ENCODE measurements around the gene TTC34. TPM values are rescaled to one million over a fixed set of nuclear protein-coding genes. Genes with fewer than 3 reads are reported as not detected.

The TTC34 gene
- polyA plus RNA-seq, 1 experiment, result 0.11 TPM

GRCh38 chr1:2588661-2589430 lies 212.6 kb downstream of the TTC34 start:
- no peak for DNase-seq (ENCODE audit: low read depth)
- H3K4me3 ChIP-seq (ENCODE audit: low read depth, low read length), result no peak overlapping the region
- CTCF ChIA-PET, result no interaction called here
- no peak for TF ChIP-seq CTCF (IDR thresholded peaks at IDR 0.05; ENCODE audit: insufficient read depth, low read depth, low read length)
- peaks cover 2% of the 10 kb centered on the region; the same call in 1 of the 2 replicates for H3K36me3 ChIP-seq (ENCODE audit: control insufficient read depth, insufficient read depth, low read length)
- POLR2A ChIA-PET, result no interaction called here
- no peaks in the 10 kb centered on the region for H3K27me3 ChIP-seq (ENCODE audit: control insufficient read depth, insufficient read depth, low read length)

- TF ChIP-seq CTCF (IDR thresholded peaks at IDR 0.05; ENCODE audit: insufficient read depth, low read depth, low read length), result no peak
- peak overlapping the region; percentile 76 for H3K4me3 ChIP-seq (ENCODE audit: low read depth, low read length)
- H3K27me3 ChIP-seq (ENCODE audit: control insufficient read depth, insufficient read depth, low read length), result no peaks in the 10 kb centered on the region
- ChIA-PET POLR2A (no interaction called here), CTCF (no interaction called here)
- peaks cover 2% of the 10 kb centered on the region; the same call in 1 of the 2 replicates for H3K36me3 ChIP-seq (ENCODE audit: control insufficient read depth, insufficient read depth, low read length)
- no peak for DNase-seq (ENCODE audit: low read depth)
These were observed 213.5 kb downstream of the TTC34 start for GRCh38 chr1:2587860-2588571.

- H3K4me3 ChIP-seq (ENCODE audit: low read depth, low read length), result peak overlapping the region; percentile 76
- H3K27me3 ChIP-seq (ENCODE audit: control insufficient read depth, insufficient read depth, low read length), result no peaks in the 10 kb centered on the region
- no peak for TF ChIP-seq CTCF (IDR thresholded peaks at IDR 0.05; ENCODE audit: insufficient read depth, low read depth, low read length)
- ChIA-PET CTCF (no interaction called here), POLR2A (no interaction called here)
- H3K36me3 ChIP-seq (ENCODE audit: control insufficient read depth, insufficient read depth, low read length), result peaks cover 2% of the 10 kb centered on the region; the same call in 1 of the 2 replicates
- DNase-seq (ENCODE audit: low read depth), result no peak
These were observed 214.2 kb downstream of the TTC34 start for GRCh38 chr1:2587071-2587859.

GRCh38 chr1:2586154-2587070 lies 215.1 kb downstream of the TTC34 start, which contains the start of gene PRXL2B:
TSS of gene PRXL2B (plus strand) at chr1:2586777. CDS start at chr1:2586886, 109 bp downstream.
- H3K4me3 ChIP-seq (ENCODE audit: low read depth, low read length), result peak within 1 kb of the TSS; percentile 76
- peaks cover 2% of the 10 kb centered on the region; the same call in 1 of the 2 replicates for H3K36me3 ChIP-seq (ENCODE audit: control insufficient read depth, insufficient read depth, low read length)
- no peak for TF ChIP-seq CTCF (IDR thresholded peaks at IDR 0.05; ENCODE audit: insufficient read depth, low read depth, low read length)
- POLR2A ChIA-PET, result interaction anchor here (0.6 to 0.7 kb wide), 2 partner anchors 60 to 392 kb away, joined by 4 read pairs; partner anchors contain the start of genes FAAP20 and PANK4
- H3K27me3 ChIP-seq (ENCODE audit: control insufficient read depth, insufficient read depth, low read length), result no peaks in the 10 kb centered on the region
- DNase-seq (ENCODE audit: low read depth), result peak; percentile 93
- CTCF ChIA-PET, result interaction anchor here (0.7 to 1.1 kb wide), 3 partner anchors 21 to 454 kb away, joined by 3 read pairs; no protein-coding TSS in a partner anchor

Other genes starting within 250 kb of the TTC34 start
- gene TNFRSF14, start 245.3 kb downstream of the TTC34 start, polyA plus RNA-seq (2011; rRNA removed), result 11.8 and 19.3 TPM in 2 replicates
- 9.8 and 16.1 TPM in 2 replicates for gene PRXL2B, start 214.9 kb downstream of the TTC34 start, polyA plus RNA-seq (2011; rRNA removed)
- 0.17 TPM in 1 of 2 replicates, not detected in the other for gene MMEL1, start 168.7 kb downstream of the TTC34 start, polyA plus RNA-seq (2011; rRNA removed)
- gene ACTRT2, start 219.8 kb upstream of the TTC34 start, polyA plus RNA-seq (2011; rRNA removed), result not detected in 2 replicates